ENCODE results near the gene ATXN2L. TPM values are rescaled to one million over a fixed set of nuclear protein-coding genes. Genes with fewer than 3 reads are reported as not detected.

Gene ATXN2L
- total and polyA plus RNA-seq, 2 donors from 2014 or later = 43.2 to 102 TPM

GRCh38 chr16:28829747-28830146, 6.9 kb downstream of the ATXN2L start:
- Histone ChIP-seq H3K4me1 (ENCODE audit: control insufficient read depth in 2 of 3, insufficient read depth in 2 of 3, low read depth in 1 of 3, low read length in 3 of 3) (peaks cover 0 to 8% (median 0%) of the 10 kb centered on the region in 3 donors), H3K27me3 (ENCODE audit: control insufficient read depth, insufficient read depth, low read length) (no peaks in the 10 kb centered on the region), H3K9me3 (ENCODE audit: control insufficient read depth in 2 of 3, insufficient read depth in 1 of 3, low read length in 3 of 3) (no peaks in the 10 kb centered on the region), H3K27ac (ENCODE audit: low read depth in 2 of 2, low read length in 2 of 2) (no peak overlapping the region), H3K9ac (ENCODE audit: low read length in 3 of 3) (no peak overlapping the region), H3K4me3 (ENCODE audit: low read length in 3 of 3) (no peak overlapping the region), H3K36me3 (ENCODE audit: control insufficient read depth in 2 of 3, insufficient read depth in 3 of 3, low read length in 3 of 3) (peaks cover 26 to 86% (median 58%) of the 10 kb centered on the region in 3 donors)
- intact Hi-C loops (cut with DNase I) = no loop called here
- no peak for DNase-seq
- TF ChIP-seq, protein P1, sequence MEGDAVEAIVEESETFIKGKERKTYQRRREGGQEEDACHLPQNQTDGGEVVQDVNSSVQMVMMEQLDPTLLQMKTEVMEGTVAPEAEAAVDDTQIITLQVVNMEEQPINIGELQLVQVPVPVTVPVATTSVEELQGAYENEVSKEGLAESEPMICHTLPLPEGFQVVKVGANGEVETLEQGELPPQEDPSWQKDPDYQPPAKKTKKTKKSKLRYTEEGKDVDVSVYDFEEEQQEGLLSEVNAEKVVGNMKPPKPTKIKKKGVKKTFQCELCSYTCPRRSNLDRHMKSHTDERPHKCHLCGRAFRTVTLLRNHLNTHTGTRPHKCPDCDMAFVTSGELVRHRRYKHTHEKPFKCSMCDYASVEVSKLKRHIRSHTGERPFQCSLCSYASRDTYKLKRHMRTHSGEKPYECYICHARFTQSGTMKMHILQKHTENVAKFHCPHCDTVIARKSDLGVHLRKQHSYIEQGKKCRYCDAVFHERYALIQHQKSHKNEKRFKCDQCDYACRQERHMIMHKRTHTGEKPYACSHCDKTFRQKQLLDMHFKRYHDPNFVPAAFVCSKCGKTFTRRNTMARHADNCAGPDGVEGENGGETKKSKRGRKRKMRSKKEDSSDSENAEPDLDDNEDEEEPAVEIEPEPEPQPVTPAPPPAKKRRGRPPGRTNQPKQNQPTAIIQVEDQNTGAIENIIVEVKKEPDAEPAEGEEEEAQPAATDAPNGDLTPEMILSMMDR (IDR thresholded peaks at IDR 0.05; ENCODE audit: borderline replicate concordance, extremely low read depth, insufficient read depth) = no peak
- no peak for FAIRE-seq

DNA sequence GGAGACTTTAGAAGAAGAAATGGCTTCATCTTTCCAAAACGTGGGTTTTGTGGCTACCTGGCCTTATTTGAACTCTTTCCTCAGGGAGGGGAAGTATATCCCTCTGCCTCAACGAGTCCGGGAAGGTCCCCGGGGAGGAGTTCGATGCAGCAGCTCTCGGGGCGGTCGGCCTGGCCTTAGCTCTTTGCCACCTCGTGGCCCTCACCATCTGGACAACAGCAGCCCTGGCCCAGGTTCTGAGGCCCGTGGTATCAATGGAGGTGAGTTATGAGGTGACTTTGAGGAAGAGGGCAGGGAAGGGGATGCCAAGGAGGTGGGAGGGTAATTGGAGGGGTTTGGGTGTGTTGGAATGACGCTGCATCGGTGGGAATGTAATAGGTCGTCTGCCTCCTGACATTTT, 7.7 kb downstream of the ATXN2L start:
- H3K27ac ChIP-seq (ENCODE audit: low read depth in 2 of 2, low read length in 2 of 2) = no peak overlapping the region
- no peak overlapping the region for H3K9ac ChIP-seq (ENCODE audit: low read length in 3 of 3)
- TF ChIP-seq, protein P1 (IDR thresholded peaks at IDR 0.05; ENCODE audit: borderline replicate concordance, extremely low read depth, insufficient read depth) = no peak
- peaks cover 0 to 2% (median 0%) of the 10 kb centered on the region in 3 donors for H3K4me1 ChIP-seq (ENCODE audit: control insufficient read depth in 2 of 3, insufficient read depth in 2 of 3, low read depth in 1 of 3, low read length in 3 of 3)
- no peaks in the 10 kb centered on the region for H3K9me3 ChIP-seq (ENCODE audit: control insufficient read depth in 2 of 3, insufficient read depth in 1 of 3, low read length in 3 of 3)
- FAIRE-seq (no peak), DNase-seq (no peak)
- H3K4me3 ChIP-seq (ENCODE audit: low read length in 3 of 3) = no peak overlapping the region
- H3K36me3 ChIP-seq (ENCODE audit: control insufficient read depth in 2 of 3, insufficient read depth in 3 of 3, low read length in 3 of 3) = peaks cover 25 to 90% (median 64%) of the 10 kb centered on the region in 3 donors
- intact Hi-C loops (cut with DNase I) = no loop called here
- H3K27me3 ChIP-seq (ENCODE audit: control insufficient read depth, insufficient read depth, low read length) = no peaks in the 10 kb centered on the region

GRCh38 chr16:28834349-28834748, 11.6 kb downstream of the ATXN2L start:
- H3K27me3 ChIP-seq (ENCODE audit: control insufficient read depth, insufficient read depth, low read length) = no peaks in the 10 kb centered on the region
- TF ChIP-seq, protein P1 (IDR thresholded peaks at IDR 0.05; ENCODE audit: borderline replicate concordance, extremely low read depth, insufficient read depth) = no peak
- H3K9ac ChIP-seq (ENCODE audit: low read length in 3 of 3) = no peak overlapping the region
- H3K4me3 ChIP-seq (ENCODE audit: low read length in 3 of 3) = no peak overlapping the region
- H3K27ac ChIP-seq (ENCODE audit: low read depth in 2 of 2, low read length in 2 of 2) = no peak overlapping the region
- no peaks in the 10 kb centered on the region for H3K4me1 ChIP-seq (ENCODE audit: control insufficient read depth in 2 of 3, insufficient read depth in 2 of 3, low read depth in 1 of 3, low read length in 3 of 3)
- no peak for DNase-seq
- intact Hi-C loops (cut with DNase I) = no loop called here
- H3K9me3 ChIP-seq (ENCODE audit: control insufficient read depth in 2 of 3, insufficient read depth in 1 of 3, low read length in 3 of 3) = no peaks in the 10 kb centered on the region
- H3K36me3 ChIP-seq (ENCODE audit: control insufficient read depth in 2 of 3, insufficient read depth in 3 of 3, low read length in 3 of 3) = peaks cover 14 to 78% (median 56%) of the 10 kb centered on the region in 3 donors
- no peak for FAIRE-seq

Data from kidney (tissue), 14 donors.